ENCODE measurements around the gene HRAS. TPM values are rescaled to one million over a fixed set of nuclear protein-coding genes. Genes with fewer than 3 reads are reported as not detected.
A peak's percentile ranks its signal among the peaks of the same experiment; 100 is the strongest.

The HRAS gene
- total RNA-seq, 1 donor from 2014 or later, result 93.5 TPM

DNA sequence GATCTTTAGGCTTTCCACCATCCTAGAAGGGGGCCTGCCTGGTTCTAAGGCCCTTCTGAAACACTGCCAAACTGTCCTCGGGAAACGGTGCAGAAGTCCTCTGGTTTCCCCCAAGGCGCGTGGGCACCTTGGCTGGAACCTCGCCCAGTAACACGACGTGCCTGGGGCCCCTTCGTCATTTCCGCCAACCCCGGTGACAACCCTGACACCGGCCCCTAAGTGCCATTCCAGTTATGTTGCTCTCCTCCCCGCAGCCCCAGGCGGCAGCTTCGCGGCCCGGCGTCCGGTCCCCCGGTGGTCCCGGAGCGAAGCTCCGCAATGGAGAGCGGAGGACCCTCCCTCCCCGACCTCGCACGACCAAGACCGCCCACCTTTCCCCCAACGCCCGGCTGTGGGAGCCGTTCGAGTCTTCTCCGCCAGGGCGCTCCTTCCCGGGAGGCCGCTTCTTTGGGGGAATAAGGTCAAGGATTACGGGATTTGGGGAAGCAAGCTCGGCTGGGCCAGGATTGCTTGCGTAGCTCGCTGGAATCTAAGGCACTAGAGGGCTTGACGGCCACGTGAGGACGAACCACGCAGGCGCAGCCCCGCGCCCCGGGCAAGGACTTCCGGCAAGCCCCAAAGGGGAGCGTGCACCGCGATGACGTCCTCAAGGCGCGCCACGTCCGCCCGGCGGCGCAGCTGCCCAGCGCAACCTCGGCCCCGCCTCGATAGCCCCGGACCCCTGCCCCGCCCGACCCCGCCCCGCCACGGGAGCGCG is 29.0 kb downstream of the HRAS start:
- peaks cover 20% of the 10 kb centered on the region for H3K4me1 Mint-ChIP-seq
- H3K27me3 Mint-ChIP-seq (ENCODE audit: low read depth), result peaks cover 3% of the 10 kb centered on the region
- peaks cover 6% of the 10 kb centered on the region for H3K36me3 Mint-ChIP-seq (ENCODE audit: low read depth)
- no peaks in the 10 kb centered on the region for H3K9me3 Mint-ChIP-seq
- H3K27ac Mint-ChIP-seq (ENCODE audit: unreplicated experiment), result peak overlapping the region; percentile 99
- TF ChIP-seq, protein P1, sequence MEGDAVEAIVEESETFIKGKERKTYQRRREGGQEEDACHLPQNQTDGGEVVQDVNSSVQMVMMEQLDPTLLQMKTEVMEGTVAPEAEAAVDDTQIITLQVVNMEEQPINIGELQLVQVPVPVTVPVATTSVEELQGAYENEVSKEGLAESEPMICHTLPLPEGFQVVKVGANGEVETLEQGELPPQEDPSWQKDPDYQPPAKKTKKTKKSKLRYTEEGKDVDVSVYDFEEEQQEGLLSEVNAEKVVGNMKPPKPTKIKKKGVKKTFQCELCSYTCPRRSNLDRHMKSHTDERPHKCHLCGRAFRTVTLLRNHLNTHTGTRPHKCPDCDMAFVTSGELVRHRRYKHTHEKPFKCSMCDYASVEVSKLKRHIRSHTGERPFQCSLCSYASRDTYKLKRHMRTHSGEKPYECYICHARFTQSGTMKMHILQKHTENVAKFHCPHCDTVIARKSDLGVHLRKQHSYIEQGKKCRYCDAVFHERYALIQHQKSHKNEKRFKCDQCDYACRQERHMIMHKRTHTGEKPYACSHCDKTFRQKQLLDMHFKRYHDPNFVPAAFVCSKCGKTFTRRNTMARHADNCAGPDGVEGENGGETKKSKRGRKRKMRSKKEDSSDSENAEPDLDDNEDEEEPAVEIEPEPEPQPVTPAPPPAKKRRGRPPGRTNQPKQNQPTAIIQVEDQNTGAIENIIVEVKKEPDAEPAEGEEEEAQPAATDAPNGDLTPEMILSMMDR (conservative IDR thresholded peaks at IDR 0.05), result peak; percentile 27
- peak; percentile 93 for DNase-seq (ENCODE audit: low read depth, low spot score)
- H3K4me3 Mint-ChIP-seq, result peak overlapping the region; percentile 98

DNA sequence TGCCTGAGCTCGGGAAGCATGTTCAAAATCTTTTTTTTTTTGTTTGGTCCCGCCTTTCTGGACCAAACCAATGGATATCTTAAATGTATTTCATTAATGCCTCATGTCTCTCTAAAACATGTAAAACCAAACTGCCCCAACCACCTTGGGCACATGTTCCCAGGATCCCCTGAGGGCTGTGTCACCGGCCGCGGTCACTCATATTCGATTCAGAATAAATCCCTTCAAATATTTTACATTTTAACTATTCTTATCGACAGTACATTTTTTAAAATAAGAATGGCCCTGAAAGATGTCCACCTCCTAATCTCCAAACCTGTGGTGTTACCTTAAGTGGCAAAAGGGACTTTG is 30.4 kb downstream of the HRAS start:
- H3K9me3 Mint-ChIP-seq, result no peaks in the 10 kb centered on the region
- peaks cover 5% of the 10 kb centered on the region for H3K36me3 Mint-ChIP-seq (ENCODE audit: low read depth)
- peak overlapping the region; percentile 98 for H3K4me3 Mint-ChIP-seq
- DNase-seq (ENCODE audit: low read depth, low spot score), result no peak
- peaks cover 3% of the 10 kb centered on the region for H3K27me3 Mint-ChIP-seq (ENCODE audit: low read depth)
- H3K4me1 Mint-ChIP-seq, result peaks cover 19% of the 10 kb centered on the region
- TF ChIP-seq, protein P1 (conservative IDR thresholded peaks at IDR 0.05), result no peak
- no peak overlapping the region for H3K27ac Mint-ChIP-seq (ENCODE audit: unreplicated experiment)

DNA sequence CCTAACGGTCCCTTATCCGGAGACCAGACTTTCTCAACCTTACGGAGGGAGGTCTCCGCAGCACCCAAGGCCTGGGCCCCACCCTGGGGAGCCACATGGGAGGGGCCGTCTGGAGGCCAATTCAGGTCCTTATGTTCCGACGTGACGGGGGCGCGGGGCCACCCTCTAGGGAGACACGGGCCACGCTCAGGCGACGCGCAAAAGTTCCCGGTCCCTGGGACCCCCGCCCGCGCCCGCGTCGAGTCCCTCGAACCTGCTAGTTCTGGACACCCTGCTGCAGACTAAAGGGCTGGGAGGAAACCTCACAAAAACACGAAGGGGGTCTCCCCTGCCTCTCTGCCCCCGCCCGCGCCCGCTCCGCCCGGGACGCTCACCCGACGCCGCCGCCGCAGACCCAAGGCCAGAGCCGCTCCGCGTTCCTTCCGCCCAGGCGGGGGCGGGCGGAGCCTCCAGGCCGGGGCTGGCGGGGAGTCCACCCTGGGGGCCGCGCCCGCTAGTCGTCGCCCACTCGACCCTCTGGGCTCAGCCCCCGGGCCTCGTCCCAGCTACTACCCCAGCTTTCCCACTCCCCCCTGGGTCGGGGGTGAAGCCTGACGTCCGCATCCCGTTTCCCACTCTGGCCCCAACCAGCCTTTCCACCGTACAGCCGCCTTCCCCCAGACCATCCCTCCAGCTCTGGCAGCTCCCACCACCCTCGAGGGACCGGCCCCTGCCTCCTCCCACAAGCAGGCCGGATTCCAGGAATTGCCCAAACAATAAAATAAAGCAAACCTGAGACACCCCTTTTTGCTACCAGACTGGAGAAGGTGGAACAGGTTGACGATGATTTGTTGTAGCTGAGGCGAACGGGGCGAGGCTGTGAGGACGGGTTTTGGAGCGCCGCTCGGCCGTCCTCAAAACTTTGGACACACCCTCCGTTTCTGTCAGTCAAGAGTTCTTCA is 31.1 kb downstream of the HRAS start:
- DNase-seq (ENCODE audit: low read depth, low spot score), result no peak
- peaks cover 17% of the 10 kb centered on the region for H3K4me1 Mint-ChIP-seq
- H3K4me3 Mint-ChIP-seq, result peak overlapping the region; percentile 98
- peaks cover 2% of the 10 kb centered on the region for H3K36me3 Mint-ChIP-seq (ENCODE audit: low read depth)
- H3K27ac Mint-ChIP-seq (ENCODE audit: unreplicated experiment), result no peak overlapping the region
- H3K9me3 Mint-ChIP-seq, result no peaks in the 10 kb centered on the region
- peaks cover 3% of the 10 kb centered on the region for H3K27me3 Mint-ChIP-seq (ENCODE audit: low read depth)
- TF ChIP-seq, protein P1 (conservative IDR thresholded peaks at IDR 0.05), result no peak

DNA sequence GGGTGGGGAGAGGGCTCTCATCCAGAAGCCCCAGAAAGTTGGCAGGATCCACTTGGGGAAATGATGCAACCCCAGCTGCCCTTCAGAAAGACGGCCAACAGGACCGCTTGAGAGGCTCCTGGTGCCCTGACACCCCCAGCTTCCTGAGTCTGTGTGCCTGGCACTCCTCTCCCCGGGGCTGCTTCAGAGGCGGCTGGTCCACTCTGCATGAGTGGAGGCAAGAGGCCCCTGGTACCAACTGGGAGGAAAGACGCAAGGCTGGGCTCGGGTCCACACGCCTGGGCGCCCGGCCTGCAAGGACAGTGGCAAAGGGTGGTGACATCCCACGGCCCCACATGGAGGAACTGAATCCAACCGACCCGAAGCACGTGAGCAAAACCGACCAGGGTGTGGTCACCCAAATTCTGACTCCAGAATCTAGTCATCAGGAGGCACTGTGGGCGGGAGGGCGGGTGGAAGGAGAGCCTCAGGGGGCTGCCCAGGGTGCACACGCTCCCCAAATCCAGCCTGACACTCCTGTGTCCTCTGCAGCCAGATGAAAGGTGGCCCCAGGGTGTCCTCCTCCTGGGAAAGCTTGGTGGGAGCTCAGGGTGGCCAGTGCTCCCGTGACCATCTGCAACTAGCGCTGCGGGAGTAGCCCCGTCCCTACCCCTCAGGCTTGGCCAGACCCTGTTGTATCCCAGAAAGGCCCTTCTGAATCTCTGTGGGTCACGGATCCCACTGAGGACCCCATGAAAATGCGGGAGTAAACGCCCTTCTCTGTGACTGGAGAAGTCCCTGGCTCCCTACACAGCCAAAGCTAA is 32.0 kb downstream of the HRAS start:
- Mint-ChIP-seq H3K4me1 (peaks cover 17% of the 10 kb centered on the region), H3K4me3 (peak overlapping the region; percentile 38), H3K9me3 (no peaks in the 10 kb centered on the region), H3K27me3 (ENCODE audit: low read depth) (peaks cover 3% of the 10 kb centered on the region), H3K36me3 (ENCODE audit: low read depth) (peaks cover 3% of the 10 kb centered on the region), H3K27ac (ENCODE audit: unreplicated experiment) (no peak overlapping the region)
- no peak for DNase-seq (ENCODE audit: low read depth, low spot score)
- TF ChIP-seq, protein P1 (conservative IDR thresholded peaks at IDR 0.05), result no peak

Measured in neural crest cell (in vitro differentiated cells).